PFSK-1 (cell line): ENCODE results near the gene YIF1A.

Source experiments
- FOXP2 ChIP-seq: optimal IDR thresholded peaks from 2 replicates; pipeline ENCODE3; 2011; ENCODE audit warnings: borderline replicate concordance, control low read depth, inconsistent platforms; ENCODE audit not compliant: insufficient read depth; ENCODE audit errors: extremely low read length, extremely low read depth
- POLR2AphosphoS5 ChIP-seq: IDR thresholded peaks from 2 replicates; pipeline ENCODE4 v1.6.1; 2012; ENCODE audit warnings: low read depth, mild to moderate bottlenecking, control low read depth, low read length, moderate library complexity
- TF ChIP-seq, protein P1 (sequence below), 2 experiments: IDR thresholded peaks; 2 replicates each; pipeline versions ENCODE4 v1.6.1 to v1.8.0; 2011 to 2012; ENCODE audit warnings: low read depth in 2 of 2, low read length in 2 of 2, control low read depth in 1 of 2, inconsistent platforms in 1 of 2, mild to moderate bottlenecking in 1 of 2, moderate library complexity in 1 of 2; ENCODE audit not compliant: insufficient read depth in 1 of 2

DNA sequence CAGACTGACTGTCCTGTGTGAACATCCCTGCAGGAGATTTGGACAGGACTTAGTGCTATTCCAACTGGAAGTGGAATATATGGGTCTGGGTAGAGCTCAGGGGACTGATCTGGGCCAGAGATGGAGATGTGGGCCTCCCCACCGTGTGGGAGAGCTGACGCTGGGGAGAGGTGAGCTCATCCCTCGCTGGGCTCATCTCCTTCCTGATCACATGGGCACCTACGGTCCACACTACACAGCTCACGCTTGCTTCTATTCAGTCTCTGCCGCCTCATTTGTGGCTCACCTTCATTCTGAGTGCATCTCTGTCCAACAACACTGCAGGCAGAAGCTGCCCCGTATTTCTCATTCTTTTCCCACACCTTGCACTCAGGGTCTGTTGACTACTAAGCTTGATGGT lies 37.1 kb downstream of the YIF1A start:
- TF ChIP-seq, protein P1, sequence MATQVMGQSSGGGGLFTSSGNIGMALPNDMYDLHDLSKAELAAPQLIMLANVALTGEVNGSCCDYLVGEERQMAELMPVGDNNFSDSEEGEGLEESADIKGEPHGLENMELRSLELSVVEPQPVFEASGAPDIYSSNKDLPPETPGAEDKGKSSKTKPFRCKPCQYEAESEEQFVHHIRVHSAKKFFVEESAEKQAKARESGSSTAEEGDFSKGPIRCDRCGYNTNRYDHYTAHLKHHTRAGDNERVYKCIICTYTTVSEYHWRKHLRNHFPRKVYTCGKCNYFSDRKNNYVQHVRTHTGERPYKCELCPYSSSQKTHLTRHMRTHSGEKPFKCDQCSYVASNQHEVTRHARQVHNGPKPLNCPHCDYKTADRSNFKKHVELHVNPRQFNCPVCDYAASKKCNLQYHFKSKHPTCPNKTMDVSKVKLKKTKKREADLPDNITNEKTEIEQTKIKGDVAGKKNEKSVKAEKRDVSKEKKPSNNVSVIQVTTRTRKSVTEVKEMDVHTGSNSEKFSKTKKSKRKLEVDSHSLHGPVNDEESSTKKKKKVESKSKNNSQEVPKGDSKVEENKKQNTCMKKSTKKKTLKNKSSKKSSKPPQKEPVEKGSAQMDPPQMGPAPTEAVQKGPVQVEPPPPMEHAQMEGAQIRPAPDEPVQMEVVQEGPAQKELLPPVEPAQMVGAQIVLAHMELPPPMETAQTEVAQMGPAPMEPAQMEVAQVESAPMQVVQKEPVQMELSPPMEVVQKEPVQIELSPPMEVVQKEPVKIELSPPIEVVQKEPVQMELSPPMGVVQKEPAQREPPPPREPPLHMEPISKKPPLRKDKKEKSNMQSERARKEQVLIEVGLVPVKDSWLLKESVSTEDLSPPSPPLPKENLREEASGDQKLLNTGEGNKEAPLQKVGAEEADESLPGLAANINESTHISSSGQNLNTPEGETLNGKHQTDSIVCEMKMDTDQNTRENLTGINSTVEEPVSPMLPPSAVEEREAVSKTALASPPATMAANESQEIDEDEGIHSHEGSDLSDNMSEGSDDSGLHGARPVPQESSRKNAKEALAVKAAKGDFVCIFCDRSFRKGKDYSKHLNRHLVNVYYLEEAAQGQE (IDR thresholded peaks at IDR 0.05; ENCODE audit: insufficient read depth in 1 of 2, low read depth in 2 of 2, low read length in 2 of 2): no peak
- TF ChIP-seq POLR2AphosphoS5: no peak
- TF ChIP-seq FOXP2: no peak
